Measurements from ENCODE around the gene AGXT.

The AGXT gene

GRCh38 chr2:240913810-240914644 is 45.4 kb downstream of the AGXT start:
- H3K9me3 ChIP-seq (ENCODE audit: control insufficient read depth, low read length): no peaks in the 10 kb centered on the region
- H3K27ac ChIP-seq (ENCODE audit: low read depth, low read length, severe bottlenecking): no peak overlapping the region
- WGBS, 2 experiments (ENCODE audit: insufficient coverage in 2 of 2): 45 to 66% methylated on average over 26 to 29 of the region's 36 CpGs

GRCh38 chr2:240914645-240915525 is 46.3 kb downstream of the AGXT start:
- WGBS, 2 experiments (ENCODE audit: insufficient coverage in 2 of 2): 72 to 84% methylated on average over 14 to 17 of the region's 25 CpGs
- H3K9me3 ChIP-seq (ENCODE audit: control insufficient read depth, low read length): no peaks in the 10 kb centered on the region
- H3K4me3 ChIP-seq (ENCODE audit: extremely low read depth, insufficient read depth, low read length, poor library complexity, severe bottlenecking): no peak overlapping the region
- H3K27ac ChIP-seq (ENCODE audit: low read depth, low read length, severe bottlenecking): no peak overlapping the region
- H3K4me1 ChIP-seq (ENCODE audit: control insufficient read depth, insufficient read depth, low read length, poor library complexity, severe bottlenecking): peaks cover 18% of the 10 kb centered on the region
- no peaks in the 10 kb centered on the region for H3K36me3 ChIP-seq (ENCODE audit: control insufficient read depth, insufficient read depth, low read length)

More at GRCh38 chr2:240913810-240914644, 45.4 kb downstream of the AGXT start:
- Histone ChIP-seq H3K4me1 (ENCODE audit: control insufficient read depth, insufficient read depth, low read length, poor library complexity, severe bottlenecking) (peaks cover 18% of the 10 kb centered on the region), H3K36me3 (ENCODE audit: control insufficient read depth, insufficient read depth, low read length) (no peaks in the 10 kb centered on the region), H3K4me3 (ENCODE audit: extremely low read depth, insufficient read depth, low read length, poor library complexity, severe bottlenecking) (no peak overlapping the region)

GRCh38 chr2:240915526-240916341 is 47.1 kb downstream of the AGXT start:
- Histone ChIP-seq H3K27ac (ENCODE audit: low read depth, low read length, severe bottlenecking) (no peak overlapping the region), H3K36me3 (ENCODE audit: control insufficient read depth, insufficient read depth, low read length) (no peaks in the 10 kb centered on the region), H3K9me3 (ENCODE audit: control insufficient read depth, low read length) (no peaks in the 10 kb centered on the region), H3K4me1 (ENCODE audit: control insufficient read depth, insufficient read depth, low read length, poor library complexity, severe bottlenecking) (peaks cover 18% of the 10 kb centered on the region), H3K4me3 (ENCODE audit: extremely low read depth, insufficient read depth, low read length, poor library complexity, severe bottlenecking) (no peak overlapping the region)
- WGBS, 2 experiments (ENCODE audit: insufficient coverage in 2 of 2): 20 to 28% methylated on average over 25 to 26 of the region's 34 CpGs

GRCh38 chr2:240916571-240917008 is 48.0 kb downstream of the AGXT start:
- Histone ChIP-seq H3K36me3 (ENCODE audit: control insufficient read depth, insufficient read depth, low read length) (no peaks in the 10 kb centered on the region), H3K4me3 (ENCODE audit: extremely low read depth, insufficient read depth, low read length, poor library complexity, severe bottlenecking) (no peak overlapping the region), H3K9me3 (ENCODE audit: control insufficient read depth, low read length) (no peaks in the 10 kb centered on the region), H3K4me1 (ENCODE audit: control insufficient read depth, insufficient read depth, low read length, poor library complexity, severe bottlenecking) (peaks cover 18% of the 10 kb centered on the region), H3K27ac (ENCODE audit: low read depth, low read length, severe bottlenecking) (no peak overlapping the region)
- WGBS, 2 experiments (ENCODE audit: insufficient coverage in 2 of 2): 7 to 9% methylated on average over 16 to 20 of the region's 24 CpGs

- Histone ChIP-seq H3K36me3 (ENCODE audit: control insufficient read depth, insufficient read depth, low read length) (no peaks in the 10 kb centered on the region), H3K4me3 (ENCODE audit: extremely low read depth, insufficient read depth, low read length, poor library complexity, severe bottlenecking) (no peak overlapping the region), H3K27ac (ENCODE audit: low read depth, low read length, severe bottlenecking) (no peak overlapping the region), H3K4me1 (ENCODE audit: control insufficient read depth, insufficient read depth, low read length, poor library complexity, severe bottlenecking) (peaks cover 14% of the 10 kb centered on the region), H3K9me3 (ENCODE audit: control insufficient read depth, low read length) (no peaks in the 10 kb centered on the region)
- 78 to 88% methylated on average over 15 to 20 of the region's 20 CpGs for WGBS, 2 experiments (ENCODE audit: insufficient coverage in 2 of 2)
Observed at GRCh38 chr2:240917009-240917683, 48.5 kb downstream of the AGXT start.

GRCh38 chr2:240917684-240918257 is 49.1 kb downstream of the AGXT start:
- H3K4me3 ChIP-seq (ENCODE audit: extremely low read depth, insufficient read depth, low read length, poor library complexity, severe bottlenecking): no peak overlapping the region
- no peak overlapping the region for H3K27ac ChIP-seq (ENCODE audit: low read depth, low read length, severe bottlenecking)
- H3K4me1 ChIP-seq (ENCODE audit: control insufficient read depth, insufficient read depth, low read length, poor library complexity, severe bottlenecking): peaks cover 10% of the 10 kb centered on the region
- 93 to 96% methylated on average over 8 of the region's 10 CpGs for WGBS, 2 experiments (ENCODE audit: insufficient coverage in 2 of 2)
- H3K9me3 ChIP-seq (ENCODE audit: control insufficient read depth, low read length): no peaks in the 10 kb centered on the region
- H3K36me3 ChIP-seq (ENCODE audit: control insufficient read depth, insufficient read depth, low read length): no peaks in the 10 kb centered on the region

GRCh38 chr2:240918258-240919091 is 49.9 kb downstream of the AGXT start:
- H3K36me3 ChIP-seq (ENCODE audit: control insufficient read depth, insufficient read depth, low read length): no peaks in the 10 kb centered on the region
- peaks cover 5% of the 10 kb centered on the region for H3K4me1 ChIP-seq (ENCODE audit: control insufficient read depth, insufficient read depth, low read length, poor library complexity, severe bottlenecking)
- WGBS, 2 experiments (ENCODE audit: insufficient coverage in 2 of 2): 90% methylated on average over 29 to 33 of the region's 36 CpGs
- no peaks in the 10 kb centered on the region for H3K9me3 ChIP-seq (ENCODE audit: control insufficient read depth, low read length)
- no peak overlapping the region for H3K4me3 ChIP-seq (ENCODE audit: extremely low read depth, insufficient read depth, low read length, poor library complexity, severe bottlenecking)
- no peak overlapping the region for H3K27ac ChIP-seq (ENCODE audit: low read depth, low read length, severe bottlenecking)

- Histone ChIP-seq H3K9me3 (ENCODE audit: control insufficient read depth, low read length) (no peaks in the 10 kb centered on the region), H3K4me3 (ENCODE audit: extremely low read depth, insufficient read depth, low read length, poor library complexity, severe bottlenecking) (no peak overlapping the region), H3K36me3 (ENCODE audit: control insufficient read depth, insufficient read depth, low read length) (no peaks in the 10 kb centered on the region), H3K4me1 (ENCODE audit: control insufficient read depth, insufficient read depth, low read length, poor library complexity, severe bottlenecking) (no peaks in the 10 kb centered on the region), H3K27ac (ENCODE audit: low read depth, low read length, severe bottlenecking) (no peak overlapping the region)
- 82 to 83% methylated on average over 17 of the region's 19 CpGs for WGBS, 2 experiments (ENCODE audit: insufficient coverage in 2 of 2)
Observed at GRCh38 chr2:240919161-240919781, 50.6 kb downstream of the AGXT start.

Measured in mesodermal cell (in vitro differentiated cells).